ENCODE measurements around the gene FOS.

Gene FOS

GRCh38 chr14:75261820-75262219 lies 16.8 kb upstream of the FOS start:
- TF ChIP-seq SUZ12 (IDR thresholded peaks at IDR 0.05): no peak
- no peak for TF ChIP-seq TARDBP (IDR thresholded peaks at IDR 0.05)
- TF ChIP-seq NFRKB (IDR thresholded peaks at IDR 0.05): no peak
- TF ChIP-seq ZNF384 (IDR thresholded peaks at IDR 0.05): no peak
- no peak for TF ChIP-seq HDGF (IDR thresholded peaks at IDR 0.05; ENCODE audit: borderline replicate concordance)
- no peak for TF ChIP-seq BHLHE40 (IDR thresholded peaks at IDR 0.05; ENCODE audit: borderline replicate concordance)
- no peak for TF ChIP-seq CTBP1 (IDR thresholded peaks at IDR 0.05; ENCODE audit: borderline replicate concordance)
- TF ChIP-seq PKNOX1 (IDR thresholded peaks at IDR 0.05): no peak
- no peak for TF ChIP-seq LEF1 (IDR thresholded peaks at IDR 0.05; ENCODE audit: borderline replicate concordance)
- no peak for TF ChIP-seq ARNT (IDR thresholded peaks at IDR 0.05)
- TF ChIP-seq SP1 (IDR thresholded peaks at IDR 0.05): no peak
- no peak for TF ChIP-seq ELF4 (IDR thresholded peaks at IDR 0.05)
- no peak for TF ChIP-seq FOXK2 (IDR thresholded peaks at IDR 0.05)
- TF ChIP-seq L3MBTL2 (conservative IDR thresholded peaks at IDR 0.05): no peak
- no peak for TF ChIP-seq FOXA1 (IDR thresholded peaks at IDR 0.05)
- TF ChIP-seq FOXM1 (IDR thresholded peaks at IDR 0.05; ENCODE audit: borderline replicate concordance): no peak
- ChIA-PET POLR2A (no interaction called here), CTCF (no interaction called here)
- DNase-seq (ENCODE audit: extremely low spot score): no peak

- ChIA-PET CTCF (no interaction called here), POLR2A (no interaction called here)
- DNase-seq (ENCODE audit: extremely low spot score): no peak
- no peak for TF ChIP-seq ELF4 (IDR thresholded peaks at IDR 0.05)
- no peak for TF ChIP-seq ARNT (IDR thresholded peaks at IDR 0.05)
- TF ChIP-seq FOXM1 (IDR thresholded peaks at IDR 0.05; ENCODE audit: borderline replicate concordance): no peak
- no peak for TF ChIP-seq NFRKB (IDR thresholded peaks at IDR 0.05)
- TF ChIP-seq BHLHE40 (IDR thresholded peaks at IDR 0.05; ENCODE audit: borderline replicate concordance): no peak
- no peak for TF ChIP-seq CTBP1 (IDR thresholded peaks at IDR 0.05; ENCODE audit: borderline replicate concordance)
- no peak for TF ChIP-seq PKNOX1 (IDR thresholded peaks at IDR 0.05)
- TF ChIP-seq FOXA1 (IDR thresholded peaks at IDR 0.05): no peak
- TF ChIP-seq FOXK2 (IDR thresholded peaks at IDR 0.05): no peak
- no peak for TF ChIP-seq L3MBTL2 (conservative IDR thresholded peaks at IDR 0.05)
- TF ChIP-seq LEF1 (IDR thresholded peaks at IDR 0.05; ENCODE audit: borderline replicate concordance): no peak
- no peak for TF ChIP-seq HDGF (IDR thresholded peaks at IDR 0.05; ENCODE audit: borderline replicate concordance)
- no peak for TF ChIP-seq TARDBP (IDR thresholded peaks at IDR 0.05)
- TF ChIP-seq ZNF384 (IDR thresholded peaks at IDR 0.05): no peak
- no peak for TF ChIP-seq SP1 (IDR thresholded peaks at IDR 0.05)
- TF ChIP-seq SUZ12 (IDR thresholded peaks at IDR 0.05): no peak
These were observed 16.0 kb upstream of the FOS start for GRCh38 chr14:75262641-75263040.

GRCh38 chr14:75264036-75264435 lies 14.6 kb upstream of the FOS start:
- TF ChIP-seq CTBP1 (IDR thresholded peaks at IDR 0.05; ENCODE audit: borderline replicate concordance): no peak
- TF ChIP-seq LEF1 (IDR thresholded peaks at IDR 0.05; ENCODE audit: borderline replicate concordance): no peak
- no peak for TF ChIP-seq NFRKB (IDR thresholded peaks at IDR 0.05)
- TF ChIP-seq BHLHE40 (IDR thresholded peaks at IDR 0.05; ENCODE audit: borderline replicate concordance): no peak
- TF ChIP-seq ZNF384 (IDR thresholded peaks at IDR 0.05): no peak
- no peak for TF ChIP-seq ELF4 (IDR thresholded peaks at IDR 0.05)
- no peak for TF ChIP-seq FOXA1 (IDR thresholded peaks at IDR 0.05)
- no peak for TF ChIP-seq FOXK2 (IDR thresholded peaks at IDR 0.05)
- no peak for TF ChIP-seq TARDBP (IDR thresholded peaks at IDR 0.05)
- ChIA-PET CTCF (no interaction called here), POLR2A (no interaction called here)

GRCh38 chr14:75267141-75267721 lies 11.4 kb upstream of the FOS start:
- no peak for DNase-seq (ENCODE audit: extremely low spot score)
- POLR2A ChIA-PET: interaction anchor here (1.3 to 1.5 kb wide), 2 partner anchors 8 to 10 kb away, joined by 4 to 7 read pairs; no protein-coding TSS in a partner anchor
- TF ChIP-seq ARNT (IDR thresholded peaks at IDR 0.05) (no peak), NFRKB (IDR thresholded peaks at IDR 0.05) (no peak), BHLHE40 (IDR thresholded peaks at IDR 0.05; ENCODE audit: borderline replicate concordance) (no peak), L3MBTL2 (conservative IDR thresholded peaks at IDR 0.05) (no peak), HDGF (IDR thresholded peaks at IDR 0.05; ENCODE audit: borderline replicate concordance) (no peak)
- CTCF ChIA-PET: interaction anchor here (1.1 kb wide), 1 partner anchor 8 kb away, joined by 4 read pairs; no protein-coding TSS in a partner anchor

More at GRCh38 chr14:75264036-75264435, 14.6 kb upstream of the FOS start:
- DNase-seq (ENCODE audit: extremely low spot score): no peak

GRCh38 chr14:75268633-75269550 lies 9.7 kb upstream of the FOS start:
- CTCF ChIA-PET: no interaction called here
- POLR2A ChIA-PET: interaction anchor here (2.2 kb wide), 1 partner anchor 10 kb away, joined by 6 read pairs; no protein-coding TSS in a partner anchor
- TF ChIP-seq PKNOX1 (IDR thresholded peaks at IDR 0.05): no peak
- TF ChIP-seq FOXM1 (IDR thresholded peaks at IDR 0.05; ENCODE audit: borderline replicate concordance): no peak
- no peak for TF ChIP-seq HDGF (IDR thresholded peaks at IDR 0.05; ENCODE audit: borderline replicate concordance)
- no peak for TF ChIP-seq L3MBTL2 (conservative IDR thresholded peaks at IDR 0.05)
- TF ChIP-seq TARDBP (IDR thresholded peaks at IDR 0.05): no peak
- TF ChIP-seq NFRKB (IDR thresholded peaks at IDR 0.05): no peak
- TF ChIP-seq SP1 (IDR thresholded peaks at IDR 0.05): no peak
- TF ChIP-seq FOXA1 (IDR thresholded peaks at IDR 0.05): no peak
- TF ChIP-seq ELF4 (IDR thresholded peaks at IDR 0.05): no peak
- TF ChIP-seq SUZ12 (IDR thresholded peaks at IDR 0.05): no peak
- no peak for TF ChIP-seq BHLHE40 (IDR thresholded peaks at IDR 0.05; ENCODE audit: borderline replicate concordance)
- TF ChIP-seq LEF1 (IDR thresholded peaks at IDR 0.05; ENCODE audit: borderline replicate concordance): no peak
- TF ChIP-seq CTBP1 (IDR thresholded peaks at IDR 0.05; ENCODE audit: borderline replicate concordance): no peak
- TF ChIP-seq ZNF384 (IDR thresholded peaks at IDR 0.05): no peak
- TF ChIP-seq ARNT (IDR thresholded peaks at IDR 0.05): no peak
- no peak for TF ChIP-seq FOXK2 (IDR thresholded peaks at IDR 0.05)
- DNase-seq (ENCODE audit: extremely low spot score): no peak
